CD14-positive monocyte (primary cell): ENCODE measurements around the gene NHLH2. TPM values are rescaled to one million over a fixed set of nuclear protein-coding genes. Genes with fewer than 3 reads are reported as not detected.
A peak's percentile ranks its signal among the peaks of the same experiment; 100 is the strongest.

ENCODE experiments used
- DNase-seq, 3 donors: peaks; one replicate each; pipeline ENCODE4 v3.0.0-alpha.2; 2011 to 2022
- H2AFZ ChIP-seq: 2 replicates; pipeline ENCODE4 v1.6.0; 2012; ENCODE audit warnings: mild to moderate bottlenecking, low read depth, low read length, inconsistent platforms; ENCODE audit not compliant: insufficient read depth, poor library complexity, severe bottlenecking
- H3K27ac ChIP-seq, 2 donors: 1 replicate in 1 of 2; 2 replicates in 1 of 2; pipeline ENCODE4 v1.5.1; 2012 to 2013; ENCODE audit warnings: low read length in 2 of 2, control low read depth in 1 of 2, inconsistent platforms in 1 of 2, low read depth in 1 of 2, mild to moderate bottlenecking in 1 of 2
- H3K27me3 ChIP-seq, 2 donors: one replicate each; pipeline versions ENCODE4 v1.6.0 to v1.6.1; 2011 to 2013; ENCODE audit warnings: low read length in 2 of 2; ENCODE audit not compliant: control insufficient read depth in 2 of 2, insufficient read depth in 2 of 2
- H3K36me3 ChIP-seq, 2 donors: replicated peaks in 1 of 2; 1 replicate in 1 of 2; 2 replicates in 1 of 2; pipeline versions ENCODE4 v1.5.1 to v1.6.1; 2012 to 2013; ENCODE audit warnings: low read length in 2 of 2, control low read depth in 1 of 2, inconsistent platforms in 1 of 2, mild to moderate bottlenecking in 1 of 2; ENCODE audit not compliant: insufficient read depth in 2 of 2, control insufficient read depth in 1 of 2
- H3K4me1 ChIP-seq, 2 donors: 1 replicate in 1 of 2; 2 replicates in 1 of 2; pipeline versions ENCODE4 v1.5.1 to v1.6.1; 2012 to 2013; ENCODE audit warnings: low read length in 2 of 2, control low read depth in 1 of 2, inconsistent platforms in 1 of 2, mild to moderate bottlenecking in 1 of 2, moderate library complexity in 1 of 2; ENCODE audit not compliant: insufficient read depth in 2 of 2, control insufficient read depth in 1 of 2
- H3K4me2 ChIP-seq: replicated peaks from 2 replicates; pipeline ENCODE3; 2012; ENCODE audit warnings: low read length, moderate library complexity, mild to moderate bottlenecking; ENCODE audit not compliant: poor library complexity, severe bottlenecking; ENCODE audit errors: extremely low read depth
- H3K4me3 ChIP-seq, 3 experiments: fragments of 200-600 bp in 1 of 3; sonication (generic) in 1 of 3; replicated peaks in 1 of 3; 1 replicate in 2 of 3; 2 replicates in 1 of 3; pipeline ENCODE4 v1.5.1; 2011 to 2013; ENCODE audit warnings: low read length in 3 of 3, mild to moderate bottlenecking in 3 of 3, control low read depth in 2 of 3, low read depth in 2 of 3, inconsistent platforms in 1 of 3, moderate library complexity in 1 of 3
- H3K79me2 ChIP-seq: 2 replicates; pipeline ENCODE4 v1.6.0; 2012; ENCODE audit warnings: mild to moderate bottlenecking, control low read depth, inconsistent platforms, low read length, moderate library complexity; ENCODE audit not compliant: insufficient read depth
- H3K9ac ChIP-seq: 2 replicates; pipeline ENCODE4 v1.6.0; 2017; ENCODE audit warnings: low read length, mild to moderate bottlenecking; ENCODE audit not compliant: insufficient read depth, poor library complexity, severe bottlenecking
- H3K9me3 ChIP-seq, 2 donors: replicated peaks in 1 of 2; 1 replicate in 1 of 2; 2 replicates in 1 of 2; pipeline versions ENCODE4 v1.5.1 to v1.6.1; 2012 to 2013; ENCODE audit warnings: low read length in 2 of 2, control low read depth in 1 of 2; ENCODE audit not compliant: control insufficient read depth in 1 of 2, insufficient read depth in 1 of 2
- H4K20me1 ChIP-seq: 2 replicates; pipeline ENCODE4 v1.6.0; 2012; ENCODE audit warnings: mild to moderate bottlenecking, low read length, control low read depth, moderate library complexity; ENCODE audit not compliant: insufficient read depth
- H3K27ac Mint-ChIP-seq, 7 donors: one replicate each; pipeline ENCODE4 v1.8.0; 2020; ENCODE audit warnings: mild to moderate bottlenecking in 7 of 7, mixed read lengths in 7 of 7, moderate library complexity in 6 of 7, inconsistent platforms in 2 of 7
- H3K27me3 Mint-ChIP-seq, 3 donors: one replicate each; pipeline ENCODE4 v1.8.0; 2021 to 2022; ENCODE audit warnings: low read depth in 3 of 3, mild to moderate bottlenecking in 3 of 3, mixed read lengths in 3 of 3, moderate library complexity in 3 of 3, inconsistent platforms in 1 of 3
- H3K36me3 Mint-ChIP-seq, 2 donors: one replicate each; pipeline ENCODE4 v1.8.0; 2020; ENCODE audit warnings: mixed read lengths in 2 of 2, inconsistent platforms in 1 of 2, mild to moderate bottlenecking in 1 of 2
- H3K4me1 Mint-ChIP-seq: one replicate; pipeline ENCODE4 v1.8.0; 2020; ENCODE audit warnings: mild to moderate bottlenecking, mixed read lengths
- H3K4me3 Mint-ChIP-seq, 2 donors: one replicate each; pipeline ENCODE4 v1.8.0; 2020; ENCODE audit warnings: mild to moderate bottlenecking in 2 of 2, mixed read lengths in 2 of 2, moderate library complexity in 1 of 2
- H3K9me3 Mint-ChIP-seq, 7 donors: one replicate each; pipeline ENCODE4 v1.8.0; 2020 to 2022; ENCODE audit warnings: mixed read lengths in 7 of 7, mild to moderate bottlenecking in 6 of 7, moderate library complexity in 6 of 7, inconsistent platforms in 2 of 7
- WGBS: methylation state at CpG from one replicate; pipeline ENCODE4 v1.1.5; 2013; ENCODE audit warnings: missing lambda C conversion rate; ENCODE audit not compliant: insufficient coverage; 5-methylcytosine and 5-hydroxymethylcytosine counted together
- intact Hi-C, 2 donors: fragments of 100-400 bp; cut with micrococcal nuclease; formaldehyde crosslinking; loops; one replicate each; pipeline versions ENCODE4 v1.15.0 to v1.15.1; 2023
- polyA plus RNA-seq, 3 donors: library from polyadenylated mRNA; depleted of rRNA in 1 of 3; unstranded in 2 of 3; stranded (reverse) in 1 of 3; fragments of 300-500 nt in 2 of 3; fragments of >200 nt in 1 of 3; fragmentation: Illumina TruSeq in 2 of 3; gene quantifications; 1 replicate in 2 of 3; 2 replicates in 1 of 3; pipeline ENCODE4 v1.2.3, GENCODE V29; 2012 to 2021
- TF ChIP-seq, protein P1 (sequence below): fragments of 200-600 bp; IDR thresholded peaks from one replicate; pipeline ENCODE4 v1.8.0; 2022; ENCODE audit warnings: antibody characterized with exemption, mild to moderate bottlenecking

Gene NHLH2
- polyA plus RNA-seq, 3 donors = 0.03 TPM; not detected in 2

DNA sequence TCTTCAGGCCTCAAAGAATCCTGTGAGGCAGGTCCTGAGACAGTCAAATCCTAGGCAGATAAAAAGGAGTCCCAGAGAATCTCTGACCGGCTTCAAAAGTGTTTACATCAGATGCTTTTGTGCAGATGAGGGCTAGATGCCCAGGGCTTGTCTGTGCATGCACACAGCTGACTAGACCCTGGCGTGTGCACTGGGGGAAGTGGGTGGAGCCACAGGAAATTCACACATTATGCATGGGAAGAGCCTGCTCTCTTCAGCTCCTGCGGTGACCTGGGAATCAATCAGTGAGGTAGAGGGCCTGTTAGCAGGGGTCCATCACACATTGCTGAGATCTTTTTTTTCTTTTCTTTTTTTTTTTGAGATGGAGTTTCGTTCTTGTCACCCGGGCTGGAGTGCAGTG, 36.6 kb upstream of the NHLH2 start:
- DNase-seq = no peak
- Histone ChIP-seq H3K36me3 (no peaks in the 10 kb centered on the region), H3K4me1 (peaks cover 4 to 6% of the 10 kb centered on the region in 2 donors), H3K4me2 (no peak overlapping the region), H3K9me3 (no peaks in the 10 kb centered on the region), H4K20me1 (no peaks in the 10 kb centered on the region), H2AFZ (no peak overlapping the region), H3K79me2 (no peaks in the 10 kb centered on the region), H3K27ac (no peak overlapping the region), H3K27me3 (no peaks in the 10 kb centered on the region), H3K4me3 (no peak overlapping the region), H3K9ac (no peak overlapping the region)
- Mint-ChIP-seq H3K27me3 (peaks cover 2 to 7% (median 5%) of the 10 kb centered on the region in 3 donors), H3K9me3 (no peaks in the 10 kb centered on the region), H3K27ac (no peak overlapping the region), H3K4me3 (no peak overlapping the region), H3K4me1 (peaks cover 10% of the 10 kb centered on the region), H3K36me3 (no peaks in the 10 kb centered on the region)
- WGBS = 32% methylated on average over 3 of the region's 5 CpGs
- intact Hi-C loops = loop anchor here (5.0 kb wide), 2 partner anchors 65 to 70 kb away; no protein-coding TSS in a partner anchor
- TF ChIP-seq, protein P1, sequence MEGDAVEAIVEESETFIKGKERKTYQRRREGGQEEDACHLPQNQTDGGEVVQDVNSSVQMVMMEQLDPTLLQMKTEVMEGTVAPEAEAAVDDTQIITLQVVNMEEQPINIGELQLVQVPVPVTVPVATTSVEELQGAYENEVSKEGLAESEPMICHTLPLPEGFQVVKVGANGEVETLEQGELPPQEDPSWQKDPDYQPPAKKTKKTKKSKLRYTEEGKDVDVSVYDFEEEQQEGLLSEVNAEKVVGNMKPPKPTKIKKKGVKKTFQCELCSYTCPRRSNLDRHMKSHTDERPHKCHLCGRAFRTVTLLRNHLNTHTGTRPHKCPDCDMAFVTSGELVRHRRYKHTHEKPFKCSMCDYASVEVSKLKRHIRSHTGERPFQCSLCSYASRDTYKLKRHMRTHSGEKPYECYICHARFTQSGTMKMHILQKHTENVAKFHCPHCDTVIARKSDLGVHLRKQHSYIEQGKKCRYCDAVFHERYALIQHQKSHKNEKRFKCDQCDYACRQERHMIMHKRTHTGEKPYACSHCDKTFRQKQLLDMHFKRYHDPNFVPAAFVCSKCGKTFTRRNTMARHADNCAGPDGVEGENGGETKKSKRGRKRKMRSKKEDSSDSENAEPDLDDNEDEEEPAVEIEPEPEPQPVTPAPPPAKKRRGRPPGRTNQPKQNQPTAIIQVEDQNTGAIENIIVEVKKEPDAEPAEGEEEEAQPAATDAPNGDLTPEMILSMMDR = no peak

DNA sequence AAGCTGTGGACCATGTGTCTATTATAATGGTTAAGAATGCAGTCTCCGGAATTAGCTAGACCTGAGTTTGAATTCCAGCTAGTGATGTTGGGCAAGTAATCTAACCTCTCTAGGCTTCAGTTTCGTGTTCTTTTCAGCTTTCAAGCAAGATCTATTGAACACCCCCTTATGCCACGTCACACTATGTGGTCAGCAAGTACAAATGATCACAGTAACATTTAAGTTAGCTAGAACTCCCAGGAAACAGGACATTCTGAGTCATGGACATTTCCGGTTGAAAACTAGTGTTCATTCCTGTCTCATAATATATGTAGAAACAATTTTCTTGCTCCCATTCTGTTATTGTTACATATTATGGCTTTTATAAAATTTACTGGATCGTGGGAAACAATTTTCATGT, 34.0 kb upstream of the NHLH2 start:
- Histone ChIP-seq H3K9me3 (no peaks in the 10 kb centered on the region), H3K27me3 (peaks cover 0 to 4% of the 10 kb centered on the region in 2 donors), H3K4me3 (no peak overlapping the region), H3K79me2 (no peaks in the 10 kb centered on the region), H3K4me2 (no peak overlapping the region), H3K4me1 (peaks cover 4 to 6% of the 10 kb centered on the region in 2 donors), H3K36me3 (no peaks in the 10 kb centered on the region), H3K27ac (no peak overlapping the region), H2AFZ (no peak overlapping the region), H3K9ac (no peak overlapping the region), H4K20me1 (no peaks in the 10 kb centered on the region)
- intact Hi-C loops = loop anchor here (5.0 kb wide), 2 partner anchors 63 to 68 kb away; no protein-coding TSS in a partner anchor
- TF ChIP-seq, protein P1 = no peak
- no peaks in the 10 kb centered on the region for H3K36me3 Mint-ChIP-seq
- H3K4me1 Mint-ChIP-seq = peaks cover 10% of the 10 kb centered on the region
- no peak overlapping the region for H3K4me3 Mint-ChIP-seq
- H3K27ac Mint-ChIP-seq = no peak overlapping the region
- DNase-seq = peak in 1 of 3 donors; percentile 9
- no peaks in the 10 kb centered on the region for H3K9me3 Mint-ChIP-seq
- WGBS = 90% methylated on average over 2 of the region's 5 CpGs
- H3K27me3 Mint-ChIP-seq = peaks cover 2 to 5% (median 4%) of the 10 kb centered on the region in 3 donors
